T47D (cell line): ENCODE measurements around the gene C12orf56.
A peak's percentile ranks its signal among the peaks of the same experiment; 100 is the strongest.
"Not testable (repeated sequence)": the region's sequence is repeated elsewhere in the genome, so short reads cannot be mapped to it uniquely, and the experiment has no call there.

Experiments used
- DNase-seq, 2 experiments: peaks; one replicate each; pipeline versions ENCODE4 v3.0.0 to v3.0.0-alpha.2; 2011 to 2012; ENCODE audit warnings: low read depth in 1 of 2, low spot score in 1 of 2
- JUND ChIP-seq: IDR thresholded peaks from 2 replicates; pipeline ENCODE4 v1.6.1; 2012; ENCODE audit warnings: low read depth
- in situ Hi-C: cut with HindIII; loops from 2 replicates; pipeline ENCODE4 v1.10.0; 2016; ENCODE audit warnings: low sequenced_read_pairs, low pct_unique_long_range_greater_than_20kb

C12orf56 gene

DNA sequence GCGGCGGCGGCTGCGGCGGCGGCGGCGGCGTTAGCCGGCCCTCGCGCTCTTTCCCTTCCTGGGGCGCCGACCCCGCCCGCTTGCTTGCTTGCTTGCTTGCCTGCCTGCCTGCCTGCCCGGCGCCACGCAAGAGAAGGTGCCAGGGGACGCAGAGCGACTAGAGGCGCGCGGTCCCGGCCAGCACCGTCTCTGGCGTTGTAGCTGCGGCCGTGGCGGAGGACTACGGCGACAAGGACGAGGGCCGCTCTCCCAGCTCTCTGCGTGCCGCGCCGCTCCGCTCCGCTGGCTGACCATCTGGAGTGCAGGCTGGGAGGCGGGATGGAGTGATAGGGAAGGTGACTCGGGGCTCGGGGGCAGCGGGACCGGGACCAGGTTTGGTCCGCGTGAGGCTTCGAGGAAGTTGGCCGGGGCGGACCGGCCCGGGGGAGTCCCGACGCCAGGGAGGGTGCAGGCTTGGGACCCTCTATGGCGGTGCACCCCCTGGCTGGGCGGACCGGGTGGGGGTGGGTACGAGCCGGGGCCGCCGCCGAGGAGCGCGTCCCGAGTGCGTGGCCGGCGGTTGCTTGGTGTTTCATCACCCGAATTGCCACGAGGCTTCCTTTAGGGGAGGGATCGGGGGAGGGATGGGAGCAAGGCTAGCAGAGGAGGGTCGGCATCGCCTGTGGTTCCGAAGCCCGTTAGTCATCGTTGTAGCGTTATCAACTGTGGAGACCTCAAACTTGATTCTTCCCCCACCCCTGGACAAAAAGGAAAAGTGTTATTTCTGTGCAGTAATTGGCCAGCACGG, 14.1 kb upstream of the C12orf56 start:
- no peak for TF ChIP-seq JUND

DNA sequence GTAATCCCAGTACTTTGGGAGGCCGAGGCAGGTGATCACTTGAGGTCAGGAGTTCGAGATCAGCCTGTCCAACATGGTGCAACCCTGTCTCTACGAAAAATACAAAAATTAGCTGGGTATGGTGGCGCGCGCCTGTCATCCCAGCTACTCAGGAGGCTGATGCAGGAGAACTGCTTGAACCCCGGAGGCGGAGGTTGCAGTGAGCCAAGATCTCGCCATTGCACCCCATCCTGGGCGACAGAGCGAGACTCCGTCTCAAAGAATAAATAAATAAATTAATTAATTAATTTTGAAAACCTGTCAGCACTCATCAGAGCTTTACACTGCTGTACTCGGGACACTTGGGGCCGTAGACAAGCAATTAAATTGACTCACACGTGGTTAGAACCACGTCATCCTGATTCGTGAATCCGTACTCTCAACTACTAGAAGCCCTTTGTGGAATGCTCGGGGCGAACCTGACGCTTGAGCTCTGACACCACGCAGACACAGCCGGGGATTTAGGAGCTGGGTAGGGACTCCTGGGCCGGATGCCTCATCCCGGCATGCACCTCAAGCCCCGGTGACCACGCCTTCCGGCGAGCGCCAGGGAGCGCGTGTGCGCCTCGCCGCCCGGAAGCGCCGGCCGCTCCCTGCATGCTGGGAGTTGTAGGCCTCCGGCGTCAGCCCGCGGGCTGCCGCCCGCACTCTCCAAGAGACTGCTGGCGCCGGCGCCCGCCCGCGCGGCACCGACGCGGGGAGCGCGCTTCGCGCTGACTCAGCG, 13.3 kb upstream of the C12orf56 start, which contains the start of gene XPOT:
TSS of gene XPOT (plus strand) at position 686 of the 763 bp plus-strand sequence. CDS start 5,644 bp downstream, outside the sequence.
- in situ Hi-C loops = no loop called here
- TF ChIP-seq JUND = no peak
- DNase-seq = peak; percentile 94 to 99

More for the DNA sequence above, 14.1 kb upstream of the C12orf56 start:
- in situ Hi-C loops = no loop called here
- peak; percentile 52 to 81 for DNase-seq

DNA sequence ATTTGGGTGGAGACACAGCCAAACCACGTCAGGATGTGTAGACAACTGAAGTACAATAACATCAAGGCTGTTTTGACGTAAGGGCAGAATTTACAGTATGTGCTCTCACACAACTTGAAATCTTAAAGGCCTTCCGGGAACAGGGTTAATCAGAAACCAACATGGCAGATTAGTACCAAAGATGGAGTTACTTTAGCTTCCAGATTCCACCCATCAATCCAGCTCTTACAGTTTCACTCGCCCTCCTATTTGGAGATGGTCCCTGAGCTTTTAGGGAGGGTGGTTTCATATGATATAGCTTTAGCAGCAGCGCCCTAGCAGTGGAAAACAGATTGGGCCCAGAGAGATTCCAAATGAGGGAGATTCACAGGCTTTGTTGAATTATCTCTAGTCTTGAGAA, 11.6 kb upstream of the C12orf56 start:
- no peak for DNase-seq
- in situ Hi-C loops = no loop called here
- TF ChIP-seq JUND = no peak

DNA sequence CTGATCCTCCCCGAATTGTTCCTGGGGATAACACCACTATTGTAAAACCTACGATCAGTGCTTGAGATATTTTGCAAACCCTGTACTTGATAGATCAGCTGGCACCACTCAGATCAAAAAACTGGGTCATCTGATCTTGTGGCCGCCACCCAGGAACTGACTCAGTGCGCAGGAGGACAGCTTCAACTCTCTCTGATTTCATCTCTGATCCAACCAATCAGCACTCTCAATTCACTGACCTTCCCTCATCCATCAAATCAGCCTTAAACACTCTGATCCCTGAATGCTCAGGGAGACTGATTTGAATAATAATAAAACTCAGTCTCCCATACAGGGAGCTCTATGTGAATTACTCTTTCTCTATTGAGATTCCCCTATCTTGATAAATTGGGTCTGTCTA, 9.5 kb upstream of the C12orf56 start:
- no peak for DNase-seq
- in situ Hi-C loops = no loop called here

DNA sequence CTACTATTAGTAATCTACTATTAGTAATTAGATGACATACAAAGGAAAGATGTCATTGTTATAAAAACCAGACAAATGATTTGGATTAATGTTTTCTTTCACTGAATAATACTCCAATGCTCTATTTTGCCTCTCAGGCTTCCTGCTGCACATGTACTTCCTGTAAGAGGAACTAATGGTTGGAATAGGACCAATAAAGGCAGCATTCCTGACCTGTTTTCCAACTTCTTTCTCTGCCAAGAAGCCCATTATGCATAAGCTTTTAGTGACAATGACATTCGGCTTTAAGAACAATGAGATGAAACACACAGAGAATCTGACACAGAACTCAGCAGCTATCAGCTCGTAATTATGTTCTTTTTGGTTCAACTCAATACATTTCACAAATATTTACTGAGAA, 5.2 kb upstream of the C12orf56 start:
- TF ChIP-seq JUND = no peak
- in situ Hi-C loops = no loop called here
- DNase-seq = peak; percentile 28 to 82

More for the DNA sequence above, 9.5 kb upstream of the C12orf56 start:
- TF ChIP-seq JUND = no peak

DNA sequence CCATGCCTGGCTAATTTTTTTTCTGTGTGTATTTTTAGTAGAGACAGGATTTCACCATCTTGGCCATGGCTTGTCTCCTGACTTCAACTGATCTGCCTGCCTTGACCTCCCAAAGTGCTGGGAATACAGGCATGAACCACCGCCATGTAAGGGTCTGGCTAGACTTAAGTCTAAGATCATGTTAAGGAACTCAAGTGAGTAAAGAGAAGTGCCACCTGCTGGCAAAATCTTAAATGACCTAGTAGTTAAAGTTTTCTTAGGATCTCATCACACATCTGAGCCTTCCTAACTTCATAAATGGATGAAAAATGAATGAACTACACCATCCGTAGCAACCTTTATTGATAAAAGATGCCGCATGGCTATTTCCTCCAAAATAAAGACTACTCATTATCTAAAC, 1.7 kb upstream of the C12orf56 start:
- TF ChIP-seq JUND = no peak

DNA sequence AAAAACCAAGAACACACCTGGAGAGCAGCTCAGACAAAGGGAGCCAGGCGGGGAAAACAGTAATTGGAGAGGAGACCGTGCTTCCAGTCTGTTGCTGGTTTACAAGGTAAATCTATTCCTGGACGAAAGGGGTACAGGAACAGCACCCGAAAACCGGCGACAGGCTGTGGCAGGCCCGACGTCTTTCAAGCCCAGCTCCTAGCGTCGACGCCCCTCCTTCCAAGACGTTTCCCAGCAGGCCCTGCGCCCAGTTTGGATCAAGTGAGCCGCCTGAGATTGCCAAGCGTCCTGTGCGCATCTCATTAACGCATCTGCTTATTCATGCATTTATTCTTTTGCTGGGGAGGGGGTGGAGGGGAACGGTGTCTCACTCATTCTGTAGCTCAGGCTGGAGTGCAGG, 1.4 kb downstream of the C12orf56 start:
- no peak for DNase-seq
- in situ Hi-C loops = no loop called here

More for the DNA sequence above, 1.7 kb upstream of the C12orf56 start:
- in situ Hi-C loops = no loop called here
- peak; percentile 76 to 80 for DNase-seq

DNA sequence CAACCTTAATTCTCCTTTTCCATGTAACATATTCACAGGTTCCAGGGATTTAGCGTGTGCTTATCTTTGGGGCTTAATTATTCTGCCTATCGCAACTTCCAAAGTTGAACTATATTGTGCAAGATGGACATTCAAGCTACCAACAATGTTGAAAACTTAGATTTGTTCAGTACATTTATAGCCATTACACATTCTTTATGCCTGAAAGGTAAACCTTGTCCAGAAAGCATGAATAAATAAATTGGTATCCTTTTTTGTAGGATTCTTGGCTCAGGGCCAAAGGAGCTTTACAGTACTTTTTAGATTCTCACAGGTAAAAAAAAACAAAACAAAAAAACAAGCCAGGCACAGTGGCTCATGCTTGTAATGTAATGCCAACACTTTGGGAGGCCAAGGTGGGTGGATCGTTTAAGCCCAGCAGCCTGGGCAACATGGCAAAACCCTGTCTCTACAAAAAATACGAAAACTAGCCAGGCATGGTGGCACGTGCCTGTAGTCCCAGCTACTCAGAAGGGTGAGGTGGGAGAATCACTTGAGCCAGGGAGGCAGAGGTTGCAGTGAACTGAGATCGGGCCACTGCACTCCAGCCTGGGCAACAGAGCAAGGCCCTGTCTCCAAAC, 3.3 kb downstream of the C12orf56 start:
- in situ Hi-C loops = no loop called here
- TF ChIP-seq JUND = no peak

More for the DNA sequence above, 1.4 kb downstream of the C12orf56 start:
- no peak for TF ChIP-seq JUND

DNA sequence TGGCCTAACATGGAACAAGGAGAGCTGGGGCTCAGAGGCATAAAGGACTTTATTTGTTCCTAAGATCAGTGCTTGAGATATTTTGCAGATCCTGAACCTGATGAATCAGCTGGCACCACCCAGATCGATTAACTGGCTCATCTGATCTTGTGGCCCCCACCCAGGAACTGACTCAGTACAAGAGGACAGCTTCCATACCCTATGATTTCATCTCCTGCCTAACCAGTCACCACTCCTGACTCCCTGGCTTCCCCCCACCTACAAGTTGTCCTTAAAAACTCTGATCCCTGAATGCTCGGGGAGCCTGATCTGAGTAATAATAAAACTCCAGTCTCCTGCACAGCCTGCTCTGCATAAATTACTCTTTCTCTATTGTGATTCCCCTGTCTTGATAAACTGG, 5.1 kb downstream of the C12orf56 start:
- no peak for TF ChIP-seq JUND
- in situ Hi-C loops = no loop called here
- no peak for DNase-seq

More for the DNA sequence above, 3.3 kb downstream of the C12orf56 start:
- DNase-seq = no peak

DNA sequence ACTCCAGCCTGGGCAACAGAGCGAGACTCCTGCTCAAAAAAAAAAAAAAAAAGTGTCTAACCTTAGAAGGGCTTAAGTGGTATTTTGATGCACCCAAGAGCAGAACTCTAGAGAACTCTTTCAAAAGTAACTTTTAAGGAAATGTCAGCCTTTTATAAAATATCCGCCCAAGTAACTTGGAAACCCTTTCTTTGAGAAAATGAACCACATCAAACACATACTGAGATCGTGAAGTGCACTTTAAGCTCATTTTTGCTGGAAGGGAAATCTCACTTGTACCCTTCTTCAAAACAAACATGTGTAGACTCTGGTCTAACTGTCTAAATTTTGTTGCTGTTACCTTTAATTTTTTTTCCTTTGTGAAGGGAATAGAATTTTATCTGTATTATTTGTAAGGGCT, 5.5 kb downstream of the C12orf56 start:
- DNase-seq = no peak
- in situ Hi-C loops = no loop called here
- no peak for TF ChIP-seq JUND

DNA sequence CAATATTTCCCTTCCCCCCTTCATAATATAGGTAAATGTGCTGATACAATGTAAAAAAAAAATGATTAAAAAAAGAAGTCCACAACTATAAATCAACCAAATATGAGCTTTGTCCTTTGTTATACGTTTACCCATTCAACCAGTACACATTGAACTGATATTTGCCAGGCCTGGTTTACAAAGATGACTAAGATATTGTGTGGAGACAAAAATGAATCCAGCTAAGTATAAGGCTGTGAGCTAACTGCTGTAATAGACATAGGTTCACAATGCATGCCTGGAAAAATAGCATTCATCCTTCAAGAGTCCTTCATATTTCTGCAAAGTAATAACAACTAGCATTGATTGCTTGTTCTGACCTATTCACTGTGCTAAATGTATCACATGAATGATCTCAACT, 6.9 kb downstream of the C12orf56 start:
- no peak for TF ChIP-seq JUND
- DNase-seq = no peak
- in situ Hi-C loops = no loop called here

DNA sequence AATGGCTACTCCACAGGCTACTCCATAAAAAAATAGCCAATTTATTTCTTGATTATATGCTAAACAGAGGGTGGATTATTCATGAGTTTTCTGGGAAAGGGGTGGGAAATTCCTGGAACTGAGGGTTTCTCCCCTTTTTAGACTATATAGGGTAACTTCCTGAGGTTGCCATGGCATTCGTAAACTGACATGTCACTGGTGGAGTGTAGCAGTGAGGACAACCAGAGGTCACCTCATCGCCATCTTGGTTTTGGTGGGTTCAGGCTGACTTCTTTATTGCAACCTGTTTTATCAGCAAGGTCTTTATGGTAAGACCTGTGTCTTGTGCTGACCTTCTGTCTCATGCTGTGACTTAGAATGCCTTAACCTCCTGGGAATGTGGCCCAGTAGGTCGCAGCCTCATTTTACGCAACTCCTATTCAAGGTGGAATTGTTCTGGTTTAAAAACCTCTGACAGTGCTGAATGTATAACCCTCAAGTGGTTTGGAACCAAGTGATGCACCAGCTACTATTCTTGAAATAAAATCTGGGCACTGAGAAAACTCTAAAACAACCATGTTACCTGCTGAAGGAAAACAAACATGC, 27.7 kb downstream of the C12orf56 start:
- no peak for TF ChIP-seq JUND
- in situ Hi-C loops = no loop called here

DNA sequence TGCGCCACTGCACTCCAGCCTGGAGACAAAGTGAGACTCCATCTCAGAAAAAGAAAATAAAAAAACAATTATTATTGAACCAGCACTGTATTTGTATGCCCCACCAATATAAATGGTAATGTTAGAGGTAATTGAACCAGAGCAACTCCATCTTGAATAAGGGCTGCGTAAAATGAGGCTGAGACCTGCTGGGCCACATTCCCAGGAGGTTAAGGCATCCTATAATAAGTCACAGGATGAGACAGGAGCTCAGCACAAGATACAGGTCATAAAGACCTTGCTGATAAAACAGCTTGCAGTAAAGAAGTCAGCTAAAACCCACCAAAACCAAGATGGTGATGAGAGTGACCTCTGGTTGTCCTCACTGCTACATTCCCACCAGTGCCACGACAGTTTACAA, 29.4 kb downstream of the C12orf56 start:
- DNase-seq, in situ Hi-C loops: not testable (repeated sequence)

More for the DNA sequence above, 27.7 kb downstream of the C12orf56 start:
- DNase-seq = no peak

DNA sequence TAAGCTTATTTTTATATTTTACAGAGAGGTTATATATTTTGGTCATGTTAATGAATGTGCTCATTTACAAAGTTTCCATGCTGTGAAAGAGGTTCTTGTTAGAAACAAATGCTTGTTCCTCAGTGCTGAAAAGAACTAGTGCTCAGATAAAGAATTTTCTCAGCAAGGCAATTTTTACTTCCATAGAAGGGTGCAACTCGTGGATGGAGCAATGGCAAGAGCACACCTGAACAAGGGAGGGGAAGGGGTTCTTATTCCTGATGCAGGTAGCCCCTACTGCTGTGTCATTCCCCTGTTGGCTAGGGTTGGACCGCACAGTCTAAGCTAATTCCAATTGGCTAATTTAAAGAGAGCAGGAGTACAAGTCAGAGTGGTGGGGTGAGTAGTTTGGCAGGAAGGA, 34.3 kb downstream of the C12orf56 start:
- DNase-seq, in situ Hi-C loops: not testable (repeated sequence)
